HCT116 (cell line): ENCODE data around the gene HSD3B2.

Experiments used
- POLR2A ChIP-seq: IDR thresholded peaks from 2 replicates; pipeline ENCODE4 v1.7.0; 2011; ENCODE audit warnings: borderline replicate concordance; ENCODE audit not compliant: insufficient read depth, insufficient read length; ENCODE audit errors: extremely low read depth
- POLR2AphosphoS5 ChIP-seq: IDR thresholded peaks from 2 replicates; pipeline ENCODE4 v1.6.1; 2011; ENCODE audit warnings: mild to moderate bottlenecking, low read depth, low read length, moderate library complexity
- SIN3A ChIP-seq: IDR thresholded peaks from 2 replicates; pipeline ENCODE4 v1.6.1; 2012; ENCODE audit warnings: low read depth
- SRF ChIP-seq: IDR thresholded peaks from 2 replicates; pipeline ENCODE4 v1.6.1; 2012; ENCODE audit warnings: low read depth
- TF ChIP-seq, protein P1 (sequence below), 3 experiments: fragments of 200-600 bp in 1 of 3; sonication (generic) in 1 of 3; IDR thresholded peaks in 2 of 3; conservative IDR thresholded peaks in 1 of 3; 2 replicates each; pipeline ENCODE4 v1.5.1; 2012 to 2017; ENCODE audit warnings: low read depth in 2 of 3, low read length in 2 of 3, antibody characterized with exemption in 1 of 3, borderline replicate concordance in 1 of 3, control low read depth in 1 of 3, mild to moderate bottlenecking in 1 of 3, mixed read lengths in 1 of 3, mixed run types in 1 of 3, moderate library complexity in 1 of 3; ENCODE audit not compliant: insufficient read depth in 1 of 3
- TF ChIP-seq, protein P2 (sequence below): IDR thresholded peaks from 2 replicates; pipeline ENCODE4 v1.6.1; 2012

DNA sequence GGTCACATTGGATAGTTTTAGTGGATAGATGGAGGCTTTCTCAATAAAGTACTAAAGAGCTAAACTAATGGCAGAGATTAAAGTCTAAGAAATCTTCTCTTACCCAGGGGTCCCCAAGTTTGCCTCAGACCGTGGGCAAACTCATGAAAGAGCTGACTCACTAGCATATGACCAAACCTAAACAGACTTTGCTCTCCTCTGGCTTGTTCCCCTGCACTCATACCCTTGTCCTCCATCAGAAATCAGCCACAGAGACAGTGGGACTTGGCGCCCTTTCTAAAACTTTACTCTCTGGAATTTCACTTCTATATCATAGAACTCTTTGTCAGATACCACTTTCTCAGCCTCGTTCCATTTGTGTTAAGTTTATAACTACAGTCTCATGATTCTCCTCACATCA is 17.0 kb upstream of the HSD3B2 start:
- TF ChIP-seq, protein P1, sequence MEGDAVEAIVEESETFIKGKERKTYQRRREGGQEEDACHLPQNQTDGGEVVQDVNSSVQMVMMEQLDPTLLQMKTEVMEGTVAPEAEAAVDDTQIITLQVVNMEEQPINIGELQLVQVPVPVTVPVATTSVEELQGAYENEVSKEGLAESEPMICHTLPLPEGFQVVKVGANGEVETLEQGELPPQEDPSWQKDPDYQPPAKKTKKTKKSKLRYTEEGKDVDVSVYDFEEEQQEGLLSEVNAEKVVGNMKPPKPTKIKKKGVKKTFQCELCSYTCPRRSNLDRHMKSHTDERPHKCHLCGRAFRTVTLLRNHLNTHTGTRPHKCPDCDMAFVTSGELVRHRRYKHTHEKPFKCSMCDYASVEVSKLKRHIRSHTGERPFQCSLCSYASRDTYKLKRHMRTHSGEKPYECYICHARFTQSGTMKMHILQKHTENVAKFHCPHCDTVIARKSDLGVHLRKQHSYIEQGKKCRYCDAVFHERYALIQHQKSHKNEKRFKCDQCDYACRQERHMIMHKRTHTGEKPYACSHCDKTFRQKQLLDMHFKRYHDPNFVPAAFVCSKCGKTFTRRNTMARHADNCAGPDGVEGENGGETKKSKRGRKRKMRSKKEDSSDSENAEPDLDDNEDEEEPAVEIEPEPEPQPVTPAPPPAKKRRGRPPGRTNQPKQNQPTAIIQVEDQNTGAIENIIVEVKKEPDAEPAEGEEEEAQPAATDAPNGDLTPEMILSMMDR (IDR thresholded peaks at IDR 0.05 in 2 of 3, conservative IDR thresholded peaks at IDR 0.05 in 1 of 3; ENCODE audit: borderline replicate concordance in 1 of 3, insufficient read depth in 1 of 3, low read depth in 2 of 3, low read length in 2 of 3): no peak
- TF ChIP-seq POLR2AphosphoS5: no peak
- no peak for TF ChIP-seq POLR2A
- TF ChIP-seq SIN3A: no peak
- TF ChIP-seq, protein P2, sequence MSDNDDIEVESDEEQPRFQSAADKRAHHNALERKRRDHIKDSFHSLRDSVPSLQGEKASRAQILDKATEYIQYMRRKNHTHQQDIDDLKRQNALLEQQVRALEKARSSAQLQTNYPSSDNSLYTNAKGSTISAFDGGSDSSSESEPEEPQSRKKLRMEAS: no peak
- TF ChIP-seq SRF: no peak
